HG03354 (cell line): ENCODE results near the gene PGGT1B.

Experiments used
- ATAC-seq: cut with Tn5 transposase; IDR thresholded peaks from one replicate; pipeline ENCODE4 v1.9.1; 2021; ENCODE audit warnings: mild to moderate bottlenecking; ENCODE audit not compliant: unreplicated experiment, poor library complexity, severe bottlenecking

The PGGT1B gene

GRCh38 chr5:115189866-115190265 is 72.8 kb downstream of the PGGT1B start:
- no peak for ATAC-seq

GRCh38 chr5:115186794-115187193 is 75.9 kb downstream of the PGGT1B start:
- ATAC-seq, result no peak

DNA sequence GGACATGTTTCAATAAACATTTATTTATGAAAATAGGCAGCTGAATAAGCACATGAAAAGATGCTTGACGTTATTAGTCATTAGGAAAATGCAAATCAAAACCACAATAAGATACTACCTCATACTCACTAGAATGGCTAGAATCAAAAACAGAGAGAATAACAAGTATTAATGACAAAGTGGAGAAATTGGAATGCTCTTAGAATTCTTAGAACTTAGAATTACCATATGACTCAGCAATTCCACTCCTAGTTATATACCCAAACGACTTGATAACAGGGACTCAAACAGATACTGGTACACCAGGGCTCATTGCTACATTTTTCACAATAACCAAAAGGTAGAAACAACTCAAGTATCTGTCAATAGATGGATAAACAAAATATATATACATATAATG is 77.9 kb downstream of the PGGT1B start:
- ATAC-seq, result no peak

DNA sequence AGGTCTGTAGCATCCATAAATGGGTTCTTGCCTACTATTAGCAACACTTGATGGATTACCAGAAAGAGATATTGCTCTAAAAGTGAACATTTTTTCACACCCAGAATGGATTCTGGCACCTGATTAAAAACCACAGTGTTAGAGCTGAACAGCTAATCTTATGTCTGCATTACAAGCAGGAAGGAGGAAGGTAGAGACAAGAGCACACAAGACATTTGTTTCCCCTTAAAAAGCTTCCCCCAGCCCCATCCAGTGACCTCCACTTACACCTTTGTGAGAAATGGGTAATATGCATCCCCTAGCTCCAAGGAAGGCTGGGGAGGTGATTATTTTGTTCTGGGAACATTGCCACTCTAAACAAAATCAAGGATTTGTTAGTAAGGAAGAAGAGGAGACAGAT is 80.9 kb downstream of the PGGT1B start:
- no peak for ATAC-seq

DNA sequence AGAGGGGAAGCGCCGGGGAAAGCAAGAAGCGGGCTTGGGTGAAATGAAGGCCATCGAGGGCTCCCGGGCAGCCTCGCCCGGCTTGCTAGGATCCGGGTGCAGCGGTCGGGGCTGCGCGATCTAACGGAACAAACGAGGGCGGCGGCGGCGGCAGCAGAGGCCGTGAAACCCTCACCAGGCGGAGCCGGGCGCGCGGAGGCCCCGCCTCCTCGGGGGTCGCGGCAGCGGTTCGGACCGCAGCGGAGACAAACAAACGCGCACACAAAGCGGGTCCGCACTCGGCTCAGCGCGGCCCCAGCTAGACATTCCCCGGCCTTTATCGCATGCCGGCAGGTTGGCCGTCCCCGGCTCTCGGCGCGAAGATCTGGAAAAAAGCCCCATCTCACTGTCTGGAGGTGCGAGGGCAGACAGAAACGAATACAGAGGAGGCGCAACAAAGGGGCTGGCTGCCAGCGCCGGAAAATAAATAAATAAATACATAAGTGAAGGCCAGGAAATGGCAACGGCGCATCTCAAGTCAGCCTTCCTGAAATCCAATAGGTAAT is 82.4 kb downstream of the PGGT1B start:
- ATAC-seq, result peak; percentile 62

DNA sequence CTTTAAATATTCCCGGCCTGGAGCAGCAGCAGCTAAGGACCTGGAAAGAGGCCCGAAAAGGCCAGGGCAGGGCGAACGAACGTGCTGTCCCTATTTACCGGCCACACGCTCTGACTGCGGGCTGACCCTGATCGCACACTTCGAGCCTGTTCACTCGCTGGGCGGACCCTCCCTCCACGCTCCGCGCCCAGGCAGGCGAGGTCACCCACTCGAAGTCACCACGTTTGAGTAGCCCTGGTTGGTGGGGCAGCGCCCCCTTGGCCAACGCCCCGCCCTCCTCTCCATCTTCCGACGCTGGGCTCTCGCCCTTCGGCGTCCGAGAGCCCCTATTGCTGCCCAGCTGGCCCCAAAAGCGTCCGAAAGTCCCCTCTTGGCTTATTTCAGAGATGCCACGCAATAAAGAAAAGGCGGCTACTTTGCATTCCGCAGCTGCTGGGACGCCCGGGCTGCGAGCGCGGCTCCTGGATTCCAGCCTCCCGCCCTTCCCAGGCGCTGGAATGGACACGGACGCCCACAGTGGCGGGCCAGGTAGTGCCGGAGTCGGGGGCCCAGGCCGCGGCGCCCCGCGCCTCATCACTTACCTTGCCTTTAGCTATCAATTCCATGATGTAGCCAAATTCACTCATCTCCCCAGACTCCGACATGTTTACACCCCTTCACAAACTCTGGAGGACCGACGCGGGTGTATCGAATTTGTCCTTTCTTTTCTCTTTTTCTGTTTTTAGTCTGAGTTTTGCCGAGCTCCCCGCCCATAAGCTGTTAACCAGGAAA is 83.1 kb downstream of the PGGT1B start:
- peak; percentile 34 for ATAC-seq

- ATAC-seq, result peak; percentile 6
Observed at GRCh38 chr5:115179030-115179393, 83.7 kb downstream of the PGGT1B start.

GRCh38 chr5:115170929-115171510 is 91.7 kb downstream of the PGGT1B start:
- no peak for ATAC-seq

- peak; percentile 52 for ATAC-seq
Observed at GRCh38 chr5:115170134-115170928, 92.3 kb downstream of the PGGT1B start.

DNA sequence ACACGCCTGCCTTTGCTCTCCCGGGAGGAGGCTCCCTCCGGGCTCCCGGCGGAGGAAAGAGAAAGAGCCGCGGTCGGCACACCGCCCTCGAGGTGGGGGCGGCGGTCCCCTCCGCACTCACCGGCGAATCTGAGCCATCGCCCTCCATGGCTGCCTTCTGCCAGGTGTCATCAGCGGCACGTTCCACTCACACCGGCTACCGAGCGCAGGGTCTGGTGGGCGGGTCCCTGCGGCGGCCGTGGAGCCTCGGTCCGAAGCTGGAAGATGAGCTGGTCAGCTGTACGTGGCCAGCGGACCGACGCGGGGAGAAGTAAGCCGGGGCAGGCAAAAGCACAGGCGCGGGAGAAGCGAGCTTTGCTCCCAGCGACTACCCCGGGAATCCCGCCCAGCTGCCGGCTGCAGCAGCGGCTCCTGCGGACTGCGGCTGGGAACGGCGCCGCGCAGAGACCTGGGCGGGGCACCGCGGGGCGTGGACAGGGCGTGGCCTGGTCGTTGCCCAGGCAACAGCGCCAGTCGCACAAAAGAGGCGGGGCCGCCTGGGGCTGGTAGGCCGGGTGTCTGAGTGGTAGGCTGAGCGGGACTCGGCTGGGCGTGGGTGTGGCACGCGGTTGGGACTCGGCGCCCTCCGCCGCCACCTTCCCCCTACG is 93.1 kb downstream of the PGGT1B start, which contains the start of gene TRIM36:
Gene TRIM36, minus strand, starts transcription at position 422 of the 647 bp plus-strand sequence. Its CDS starts 274 bp downstream, at position 148.
- ATAC-seq, result peak; percentile 97

- peak; percentile 13 for ATAC-seq
Observed at GRCh38 chr5:115168829-115169486, 93.7 kb downstream of the PGGT1B start.

DNA sequence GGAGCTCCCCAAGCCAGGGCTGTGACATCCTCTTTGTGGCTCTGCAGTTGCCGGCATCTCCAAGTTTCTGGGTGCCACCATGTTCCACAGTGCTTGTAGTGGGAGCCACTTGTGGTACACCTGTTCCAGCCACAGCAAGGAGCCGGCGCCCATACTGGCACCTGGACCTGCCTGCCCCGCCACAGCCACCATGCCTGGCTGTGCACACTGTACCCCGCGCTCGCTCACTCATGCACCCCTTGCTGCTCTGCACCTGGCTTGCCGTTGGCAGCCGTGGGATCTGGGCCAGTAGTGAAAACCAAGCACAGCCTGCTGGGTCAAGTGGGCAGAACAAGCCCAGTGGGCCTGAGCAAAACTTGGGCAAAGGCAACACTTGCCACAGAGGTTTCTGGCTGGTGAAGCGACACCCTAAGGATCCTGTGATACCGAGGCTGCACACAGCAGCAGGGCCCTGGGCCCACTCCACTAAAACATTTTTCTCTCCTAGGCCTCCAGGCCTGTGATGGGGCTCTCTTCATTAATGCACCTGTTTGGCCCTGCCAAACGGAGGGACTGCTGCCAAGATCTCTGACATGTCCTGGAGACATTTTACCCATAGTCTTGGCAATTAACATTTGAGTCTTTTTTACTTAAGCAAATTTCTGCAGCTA is 95.8 kb downstream of the PGGT1B start:
- no peak for ATAC-seq

DNA sequence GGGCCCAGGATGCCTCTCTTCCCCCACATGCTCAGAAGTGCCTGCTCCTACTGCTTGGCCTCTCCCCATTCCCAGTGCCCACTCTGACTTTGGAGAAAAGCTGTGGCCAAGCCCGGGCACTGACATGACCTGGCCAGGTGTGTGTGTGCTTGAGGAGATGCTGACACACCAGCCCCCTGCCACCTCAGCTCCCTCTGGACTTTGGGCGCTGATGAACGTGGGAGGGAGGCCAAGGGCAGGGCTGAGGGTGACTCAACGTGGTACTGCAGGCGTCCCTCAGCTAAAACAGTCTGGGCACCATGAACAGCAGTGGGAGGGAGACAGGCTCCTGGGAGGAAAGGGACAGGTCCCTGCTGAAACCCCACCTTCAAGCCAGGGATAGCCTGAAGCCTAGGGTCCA is 96.9 kb downstream of the PGGT1B start:
- ATAC-seq, result no peak

GRCh38 chr5:115160975-115161475 is 101.7 kb downstream of the PGGT1B start:
- no peak for ATAC-seq
